GM18498 (cell line): Measurements from ENCODE around the gene JDP2.

ENCODE experiments used
- ATAC-seq: cut with Tn5 transposase; IDR thresholded peaks from one replicate; pipeline ENCODE4 v1.9.1; 2021; ENCODE audit warnings: mild to moderate bottlenecking, moderate library complexity; ENCODE audit not compliant: unreplicated experiment

JDP2 gene

GRCh38 chr14:75435473-75435872 is 7.7 kb downstream of the JDP2 start:
- no peak for ATAC-seq

- ATAC-seq: no peak
Measured at GRCh38 chr14:75437201-75438143, 9.7 kb downstream of the JDP2 start.

- ATAC-seq: no peak
Measured at GRCh38 chr14:75438486-75439080, 10.8 kb downstream of the JDP2 start.

DNA sequence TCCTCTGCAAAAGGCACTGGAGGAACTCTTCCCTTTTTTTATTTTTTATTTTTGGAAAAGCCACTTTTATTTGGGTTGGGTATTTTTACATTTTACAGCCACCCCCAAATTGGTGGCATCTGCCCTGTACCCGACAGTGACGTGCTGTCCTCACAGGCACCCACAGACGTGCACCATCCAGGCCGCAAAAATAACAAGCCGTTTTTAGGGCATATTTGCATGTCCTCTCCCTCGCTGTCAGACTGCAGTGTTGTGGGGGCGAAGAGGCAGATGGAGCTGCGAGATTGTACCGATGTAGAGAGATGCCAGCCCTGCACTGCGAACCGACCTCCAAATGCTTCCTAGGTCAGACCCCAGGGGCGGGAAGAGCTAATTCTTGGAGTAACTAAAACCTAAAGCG is 12.2 kb downstream of the JDP2 start:
- no peak for ATAC-seq

- no peak for ATAC-seq
Measured at GRCh38 chr14:75440733-75441477, 13.1 kb downstream of the JDP2 start.

DNA sequence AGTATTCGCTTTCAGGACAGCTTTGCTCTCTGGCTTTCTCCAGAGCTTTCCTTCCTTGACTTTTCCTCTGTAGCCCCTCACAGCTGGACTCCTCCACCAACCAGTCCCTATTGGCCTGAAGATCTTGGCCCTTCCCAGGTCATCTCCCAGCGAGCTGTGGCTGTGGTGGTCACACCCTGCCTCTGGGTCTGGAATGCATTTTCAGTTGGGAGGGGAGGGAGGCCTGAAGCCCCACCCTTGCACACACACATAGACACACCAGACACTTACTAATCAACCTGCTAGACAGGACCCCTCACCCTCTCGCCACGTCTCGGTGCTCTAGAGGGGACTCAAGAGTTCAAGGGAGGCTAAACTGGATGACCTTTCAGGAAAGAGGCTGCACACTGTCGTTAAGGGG is 13.9 kb downstream of the JDP2 start:
- ATAC-seq: no peak

DNA sequence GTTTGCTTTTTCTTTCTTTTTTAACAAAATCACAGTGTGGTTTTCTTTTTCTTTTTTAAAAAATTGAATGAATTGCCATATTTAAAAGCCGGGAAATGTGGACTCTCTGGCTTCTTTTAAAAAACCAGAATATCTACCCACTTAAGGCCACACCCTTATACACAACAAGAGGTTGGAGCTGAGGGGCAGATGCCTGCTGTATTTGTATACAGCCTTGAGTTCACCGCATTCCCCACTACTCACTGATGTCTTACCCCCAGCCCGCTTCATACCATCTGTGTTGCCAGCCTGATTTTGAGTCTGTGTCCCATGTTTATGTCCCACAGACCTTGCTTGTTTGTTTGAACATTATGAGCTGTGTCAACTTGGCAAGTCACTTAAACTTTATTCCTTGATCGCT is 14.3 kb downstream of the JDP2 start:
- ATAC-seq: no peak

DNA sequence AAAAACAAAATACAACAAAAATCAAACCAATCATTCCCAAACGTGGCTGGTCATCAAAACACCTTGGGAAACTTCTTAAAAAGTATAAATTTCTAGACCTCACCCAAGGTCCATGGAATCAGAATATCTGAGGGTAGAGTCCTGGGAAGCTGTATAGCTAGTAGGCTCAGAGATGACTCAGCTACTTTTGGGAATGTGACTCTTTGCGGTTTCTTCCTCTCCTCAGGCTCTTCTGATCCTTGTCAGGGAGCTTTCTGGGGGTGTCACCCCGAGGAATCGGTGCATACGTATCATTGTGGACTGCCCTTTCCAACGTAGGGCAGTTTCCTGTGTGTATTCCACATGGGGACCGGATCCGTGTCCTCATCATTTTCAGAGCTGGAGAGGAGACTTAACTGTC is 14.8 kb downstream of the JDP2 start:
- ATAC-seq: no peak

DNA sequence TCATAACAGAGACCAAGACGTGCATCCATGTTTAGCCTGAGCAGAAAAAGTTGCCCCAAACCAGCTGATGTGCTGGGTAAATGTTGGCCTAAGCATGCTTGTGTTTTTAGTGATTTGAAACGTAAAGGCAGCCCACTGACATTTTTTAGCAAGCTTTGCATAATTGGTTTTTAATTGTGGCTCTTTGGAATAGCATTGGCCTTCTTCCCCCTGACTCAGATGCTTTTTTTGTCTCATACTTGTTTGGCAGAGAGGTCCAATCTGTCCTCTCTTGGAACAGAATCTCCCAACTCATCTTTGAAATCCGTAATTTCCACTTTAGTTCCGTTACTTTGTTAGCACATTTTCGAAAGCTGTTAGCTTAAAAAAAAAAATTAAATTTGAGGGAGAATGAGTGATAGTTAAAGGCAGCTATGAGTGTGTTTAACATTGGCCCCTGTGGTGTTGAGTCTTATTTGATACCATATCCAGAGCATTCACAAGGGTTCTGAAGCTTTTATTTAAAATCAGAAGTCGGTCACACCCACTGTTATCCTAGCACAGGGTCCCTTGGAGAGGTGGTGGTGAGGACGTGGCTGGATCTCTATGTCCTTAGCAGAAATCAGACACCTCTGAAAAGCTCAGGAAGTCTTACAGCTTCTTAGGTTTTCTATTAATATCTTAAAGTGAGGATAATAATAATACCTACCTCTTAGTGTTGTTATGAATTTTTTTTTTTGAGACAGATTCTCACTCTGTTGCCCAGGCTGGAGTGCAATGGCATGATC is 15.6 kb downstream of the JDP2 start:
- no peak for ATAC-seq

DNA sequence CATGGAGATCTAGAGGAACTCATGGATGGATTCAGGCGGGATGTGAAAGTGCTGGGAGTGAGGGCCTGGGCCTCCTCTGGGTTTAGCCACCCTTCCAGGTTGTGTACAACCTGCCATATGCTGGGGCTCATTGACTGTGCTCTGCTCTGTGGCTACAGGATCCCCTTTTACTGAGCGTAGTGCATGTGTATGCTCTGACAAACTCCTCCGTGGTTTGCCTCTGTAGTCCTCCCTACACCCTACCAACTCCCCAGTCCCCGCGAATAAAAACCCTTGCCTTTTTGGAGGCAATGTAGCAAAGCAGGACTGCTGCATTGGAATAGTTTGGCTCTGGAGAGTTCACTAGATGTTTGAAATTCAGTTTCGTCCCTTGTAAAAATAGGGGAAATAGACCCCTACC is 17.4 kb downstream of the JDP2 start:
- no peak for ATAC-seq

- no peak for ATAC-seq
Measured at GRCh38 chr14:75445963-75446362, 18.1 kb downstream of the JDP2 start.

- ATAC-seq: no peak
Measured at GRCh38 chr14:75446447-75446846, 18.6 kb downstream of the JDP2 start.

DNA sequence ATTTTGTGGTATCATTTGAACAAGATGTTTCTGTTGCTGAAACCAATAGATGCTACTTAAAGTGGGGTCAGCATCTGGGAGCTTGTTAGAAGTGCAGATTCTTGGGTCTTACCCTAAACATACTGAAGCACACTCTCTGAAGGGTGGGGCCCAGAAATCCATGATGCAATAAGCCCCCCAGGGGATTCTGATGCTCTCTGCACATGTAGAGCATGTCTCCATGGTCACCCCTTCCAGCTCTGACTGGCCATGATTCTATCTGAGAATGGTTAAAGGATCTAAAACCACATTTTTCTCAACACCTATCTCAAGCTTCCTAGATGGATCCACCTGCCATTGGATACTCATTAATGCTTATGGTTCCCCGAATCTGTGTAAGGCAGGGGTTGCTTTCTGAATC is 20.4 kb downstream of the JDP2 start:
- ATAC-seq: no peak

GRCh38 chr14:75449036-75449435 is 21.2 kb downstream of the JDP2 start:
- no peak for ATAC-seq

DNA sequence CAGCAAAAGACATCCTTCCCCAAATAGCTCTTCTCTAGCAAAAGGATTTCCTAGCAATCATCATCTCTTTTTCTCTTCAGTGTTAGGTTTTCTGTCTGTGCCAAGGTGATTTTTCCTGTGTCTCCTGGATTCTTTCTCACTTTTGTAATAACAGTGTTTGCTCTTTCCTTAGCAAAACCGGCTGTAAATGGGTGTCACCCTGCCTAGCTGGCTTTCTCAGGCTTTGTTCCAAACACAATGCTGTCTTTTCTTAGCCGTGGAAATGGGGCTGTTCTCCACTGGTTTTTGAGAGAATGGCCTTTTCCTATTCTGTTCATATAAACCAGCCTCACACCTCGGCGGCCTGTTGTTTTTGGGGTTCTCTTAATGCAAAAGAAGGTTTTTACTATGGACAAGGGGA is 21.9 kb downstream of the JDP2 start:
- no peak for ATAC-seq

DNA sequence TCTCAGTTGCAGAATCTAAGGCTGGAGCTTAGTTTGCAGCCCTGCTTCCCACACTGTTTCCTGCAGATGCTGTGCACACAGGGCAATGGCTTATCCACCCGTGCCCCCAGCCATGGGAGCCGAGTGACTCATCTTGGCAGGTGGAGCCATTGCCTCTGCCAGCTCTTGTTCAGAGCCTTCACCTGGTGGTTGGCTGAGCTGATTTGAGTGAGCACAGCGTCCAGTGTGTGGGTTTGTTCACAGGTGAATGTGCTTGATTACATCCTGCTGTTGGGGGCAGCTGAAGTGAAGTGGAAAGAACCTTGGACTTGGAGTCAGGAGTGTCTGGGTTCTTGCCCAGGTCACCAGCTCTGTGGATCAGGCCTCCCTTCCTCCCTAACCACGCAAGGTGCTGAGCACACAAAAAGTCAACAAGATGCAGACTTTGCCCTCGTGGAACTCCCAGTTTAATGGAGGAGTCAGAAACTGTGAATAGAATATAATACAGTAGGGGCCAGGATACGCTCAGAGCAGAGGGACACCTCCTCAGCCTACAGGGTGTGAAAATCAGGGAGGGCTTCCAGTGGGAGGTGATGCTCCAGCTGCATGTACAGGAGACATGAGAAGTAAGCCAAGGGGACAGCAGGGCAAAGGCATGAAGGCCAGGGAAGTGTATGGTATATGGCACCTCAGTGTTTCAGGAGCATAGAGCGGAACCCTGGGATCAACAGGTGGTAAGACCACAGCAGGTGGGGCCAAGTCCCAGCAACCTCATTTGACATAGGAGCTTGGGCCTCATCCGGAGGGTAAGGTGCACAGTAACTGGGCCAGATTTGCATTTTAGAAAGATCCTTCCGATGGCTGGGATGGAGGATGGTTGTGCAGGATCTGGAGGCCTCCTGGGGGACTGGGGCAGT is 22.8 kb downstream of the JDP2 start:
- ATAC-seq: no peak

GRCh38 chr14:75452324-75452723 is 24.5 kb downstream of the JDP2 start:
- ATAC-seq: no peak

- no peak for ATAC-seq
Measured at GRCh38 chr14:75452900-75453816, 25.3 kb downstream of the JDP2 start.
